Astrocyte (in vitro differentiated cells and primary cell): ENCODE data around the gene KIAA0040.

Source experiments
- EZH2 ChIP-seq: IDR thresholded peaks from 2 replicates; pipeline ENCODE4 v1.6.1; 2012; ENCODE audit warnings: mild to moderate bottlenecking, low read length, inconsistent platforms; ENCODE audit not compliant: insufficient read depth
- TF ChIP-seq, protein P1 (sequence below): IDR thresholded peaks from 2 replicates; pipeline ENCODE4 v1.5.1; 2011; ENCODE audit warnings: low read depth, mild to moderate bottlenecking, inconsistent platforms, low read length, moderate library complexity; ENCODE audit not compliant: insufficient read depth

DNA sequence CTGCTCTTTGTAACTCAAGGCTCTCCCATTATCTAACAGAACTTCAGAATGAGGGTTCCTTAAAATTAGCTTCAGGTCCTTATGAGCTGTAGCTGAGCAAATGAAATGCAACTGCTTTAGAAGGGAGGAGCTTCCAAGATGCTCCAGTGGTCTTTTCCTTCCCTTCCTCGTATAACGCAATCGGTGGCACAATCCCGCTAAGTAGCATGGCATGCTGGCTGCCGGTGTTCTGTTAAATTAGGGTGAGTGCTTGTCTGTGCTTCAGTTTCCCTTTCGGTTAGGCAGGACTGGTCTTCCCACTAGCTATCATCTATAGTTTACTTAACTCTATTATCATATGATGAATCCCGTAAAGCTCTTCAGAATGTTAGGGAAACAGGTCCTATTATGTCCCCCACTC is 917 bp downstream of the KIAA0040 start:
- TF ChIP-seq, protein P1, sequence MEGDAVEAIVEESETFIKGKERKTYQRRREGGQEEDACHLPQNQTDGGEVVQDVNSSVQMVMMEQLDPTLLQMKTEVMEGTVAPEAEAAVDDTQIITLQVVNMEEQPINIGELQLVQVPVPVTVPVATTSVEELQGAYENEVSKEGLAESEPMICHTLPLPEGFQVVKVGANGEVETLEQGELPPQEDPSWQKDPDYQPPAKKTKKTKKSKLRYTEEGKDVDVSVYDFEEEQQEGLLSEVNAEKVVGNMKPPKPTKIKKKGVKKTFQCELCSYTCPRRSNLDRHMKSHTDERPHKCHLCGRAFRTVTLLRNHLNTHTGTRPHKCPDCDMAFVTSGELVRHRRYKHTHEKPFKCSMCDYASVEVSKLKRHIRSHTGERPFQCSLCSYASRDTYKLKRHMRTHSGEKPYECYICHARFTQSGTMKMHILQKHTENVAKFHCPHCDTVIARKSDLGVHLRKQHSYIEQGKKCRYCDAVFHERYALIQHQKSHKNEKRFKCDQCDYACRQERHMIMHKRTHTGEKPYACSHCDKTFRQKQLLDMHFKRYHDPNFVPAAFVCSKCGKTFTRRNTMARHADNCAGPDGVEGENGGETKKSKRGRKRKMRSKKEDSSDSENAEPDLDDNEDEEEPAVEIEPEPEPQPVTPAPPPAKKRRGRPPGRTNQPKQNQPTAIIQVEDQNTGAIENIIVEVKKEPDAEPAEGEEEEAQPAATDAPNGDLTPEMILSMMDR, result no peak
- TF ChIP-seq EZH2, result no peak
